Measurements from ENCODE around the gene DLG3. TPM values are rescaled to one million over a fixed set of nuclear protein-coding genes. Genes with fewer than 3 reads are reported as not detected.

DLG3 gene
- total and polyA plus RNA-seq, 9 donors: 4.7 to 9.0 (median 6.0) TPM

DNA sequence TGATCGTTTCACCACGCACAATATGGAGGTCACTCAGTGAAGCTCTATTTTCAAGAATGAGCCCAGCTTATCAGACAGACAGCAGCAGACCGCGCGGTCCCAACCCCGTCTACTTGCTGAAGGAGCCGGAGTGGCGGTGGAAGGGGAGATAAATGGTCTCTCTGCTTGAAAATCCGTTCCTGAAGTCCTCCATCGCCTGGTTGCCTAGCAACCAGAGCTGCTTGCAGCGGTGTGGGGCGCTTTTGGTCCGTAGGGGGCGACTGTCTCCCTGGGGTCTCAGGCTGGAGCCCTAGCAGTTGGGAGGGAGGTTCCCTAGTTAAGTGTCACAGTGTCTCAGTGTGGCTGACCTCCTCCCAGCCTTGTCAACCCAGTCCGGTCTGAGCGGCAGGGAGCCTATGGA, 8.3 kb upstream of the DLG3 start:
- peaks cover 46% of the 10 kb centered on the region for H3K27me3 ChIP-seq (ENCODE audit: control insufficient read depth, insufficient read depth, low read length)
- H3K4me3 ChIP-seq (ENCODE audit: low read length): no peak overlapping the region
- H3K27ac ChIP-seq (ENCODE audit: low read length): no peak overlapping the region
- no peaks in the 10 kb centered on the region for H3K9me3 ChIP-seq (replicated peaks; ENCODE audit: control insufficient read depth, low read depth, low read length)
- no peak for DNase-seq
- 14% methylated on average over 14 of the region's 16 CpGs for WGBS (ENCODE audit: insufficient coverage)
- no peaks in the 10 kb centered on the region for H3K36me3 ChIP-seq (ENCODE audit: control insufficient read depth, insufficient read depth, low read length)
- H3K4me1 ChIP-seq (ENCODE audit: control insufficient read depth, insufficient read depth, low read length): peaks cover 17% of the 10 kb centered on the region

DNA sequence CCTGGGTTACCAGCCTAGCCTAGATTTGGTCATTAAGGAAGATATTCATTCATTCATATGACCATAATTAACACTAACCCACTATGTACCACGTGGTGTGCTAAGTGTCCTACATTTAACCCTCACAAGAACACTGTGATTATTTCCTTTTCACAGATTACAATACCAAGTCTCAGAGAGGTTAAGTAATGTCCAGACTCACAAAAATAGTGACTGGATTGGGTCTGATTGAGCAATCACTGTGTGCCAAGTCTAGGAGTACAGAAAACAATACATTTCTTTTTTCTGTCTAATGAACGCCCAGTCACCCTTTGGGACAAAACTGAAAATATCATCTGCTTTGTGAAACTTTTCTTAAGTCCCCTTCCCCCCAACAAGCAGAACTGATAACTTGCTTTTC, 7.6 kb upstream of the DLG3 start:
- WGBS (ENCODE audit: insufficient coverage): 57% methylated on average over 1 of the region's 2 CpGs
- H3K27ac ChIP-seq (ENCODE audit: low read length): no peak overlapping the region
- H3K36me3 ChIP-seq (ENCODE audit: control insufficient read depth, insufficient read depth, low read length): no peaks in the 10 kb centered on the region
- no peak overlapping the region for H3K4me3 ChIP-seq (ENCODE audit: low read length)
- no peaks in the 10 kb centered on the region for H3K9me3 ChIP-seq (replicated peaks; ENCODE audit: control insufficient read depth, low read depth, low read length)
- H3K4me1 ChIP-seq (ENCODE audit: control insufficient read depth, insufficient read depth, low read length): peaks cover 17% of the 10 kb centered on the region
- no peak for DNase-seq
- H3K27me3 ChIP-seq (ENCODE audit: control insufficient read depth, insufficient read depth, low read length): peaks cover 46% of the 10 kb centered on the region

- Histone ChIP-seq H3K36me3 (ENCODE audit: control insufficient read depth, insufficient read depth, low read length) (no peaks in the 10 kb centered on the region), H3K27me3 (ENCODE audit: control insufficient read depth, insufficient read depth, low read length) (peaks cover 43% of the 10 kb centered on the region), H3K27ac (ENCODE audit: low read length) (no peak overlapping the region), H3K9me3 (replicated peaks; ENCODE audit: control insufficient read depth, low read depth, low read length) (no peaks in the 10 kb centered on the region), H3K4me1 (ENCODE audit: control insufficient read depth, insufficient read depth, low read length) (peaks cover 17% of the 10 kb centered on the region), H3K4me3 (ENCODE audit: low read length) (no peak overlapping the region)
- 60% methylated on average over 4 of the region's 8 CpGs for WGBS (ENCODE audit: insufficient coverage)
- DNase-seq: no peak
These were observed 6.5 kb upstream of the DLG3 start for GRCh38 chrX:70437921-70438665.

DNA sequence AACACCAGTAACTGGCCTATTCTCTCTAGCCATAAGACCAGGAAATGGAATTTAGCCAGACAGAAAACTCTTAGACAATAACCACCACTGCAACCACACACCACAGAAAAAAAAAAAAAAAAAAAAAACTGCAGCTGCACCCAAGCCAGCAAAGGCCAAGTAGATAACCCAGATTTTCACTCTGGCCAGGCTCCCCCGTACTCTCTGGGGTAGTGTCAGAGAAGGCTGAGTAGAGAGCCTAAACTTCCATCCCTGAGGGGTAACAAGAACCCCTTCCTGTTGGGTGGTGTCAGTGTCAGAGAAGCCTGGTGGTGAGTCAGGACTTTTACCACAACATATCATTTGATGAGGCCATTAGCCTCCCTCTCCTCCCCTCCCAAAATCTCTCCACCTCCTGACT, 5.6 kb upstream of the DLG3 start:
- Histone ChIP-seq H3K27ac (ENCODE audit: low read length) (no peak overlapping the region), H3K9me3 (replicated peaks; ENCODE audit: control insufficient read depth, low read depth, low read length) (no peaks in the 10 kb centered on the region), H3K4me3 (ENCODE audit: low read length) (no peak overlapping the region), H3K36me3 (ENCODE audit: control insufficient read depth, insufficient read depth, low read length) (no peaks in the 10 kb centered on the region), H3K27me3 (ENCODE audit: control insufficient read depth, insufficient read depth, low read length) (peaks cover 50% of the 10 kb centered on the region), H3K4me1 (ENCODE audit: control insufficient read depth, insufficient read depth, low read length) (peaks cover 12% of the 10 kb centered on the region)
- no peak for DNase-seq
- no CpG with 5 or more reads among the region's 1 CpG for WGBS (ENCODE audit: insufficient coverage)

GRCh38 chrX:70442224-70442623, 2.4 kb upstream of the DLG3 start:
- DNase-seq: no peak
- no peaks in the 10 kb centered on the region for H3K36me3 ChIP-seq (ENCODE audit: control insufficient read depth, insufficient read depth, low read length)
- WGBS (ENCODE audit: insufficient coverage): 57% methylated on average over 3 of the region's 6 CpGs
- H3K27me3 ChIP-seq (ENCODE audit: control insufficient read depth, insufficient read depth, low read length): peaks cover 59% of the 10 kb centered on the region
- H3K4me1 ChIP-seq (ENCODE audit: control insufficient read depth, insufficient read depth, low read length): no peaks in the 10 kb centered on the region
- H3K4me3 ChIP-seq (ENCODE audit: low read length): no peak overlapping the region
- no peak overlapping the region for H3K27ac ChIP-seq (ENCODE audit: low read length)
- no peaks in the 10 kb centered on the region for H3K9me3 ChIP-seq (replicated peaks; ENCODE audit: control insufficient read depth, low read depth, low read length)

DNA sequence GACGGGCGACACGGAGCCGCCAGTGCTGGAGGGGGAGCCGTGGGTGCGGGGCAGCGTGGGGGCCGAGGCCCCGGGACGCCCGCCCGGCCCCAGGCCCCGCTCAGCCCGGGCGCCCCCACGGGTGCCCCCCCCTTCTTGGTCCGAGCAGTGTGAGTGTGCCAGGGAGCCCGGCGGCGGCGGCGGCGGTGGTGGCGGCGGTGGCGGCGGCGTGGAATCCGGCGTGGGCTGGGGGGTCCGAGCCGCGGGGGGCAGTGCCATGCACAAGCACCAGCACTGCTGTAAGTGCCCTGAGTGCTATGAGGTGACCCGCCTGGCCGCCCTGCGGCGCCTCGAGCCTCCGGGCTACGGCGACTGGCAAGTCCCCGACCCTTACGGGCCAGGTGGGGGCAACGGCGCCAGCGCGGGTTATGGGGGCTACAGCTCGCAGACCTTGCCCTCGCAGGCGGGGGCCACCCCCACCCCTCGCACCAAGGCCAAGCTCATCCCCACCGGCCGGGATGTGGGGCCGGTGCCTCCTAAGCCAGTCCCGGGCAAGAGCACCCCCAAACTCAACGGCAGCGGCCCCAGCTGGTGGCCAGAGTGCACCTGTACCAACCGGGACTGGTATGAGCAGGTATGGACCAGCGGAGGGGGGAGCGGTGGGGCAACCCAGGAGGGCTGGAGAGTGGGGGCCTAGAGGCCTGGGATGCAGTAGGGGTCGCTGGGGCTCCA, 466 bp downstream of the DLG3 start:
- no peak overlapping the region for H3K27ac ChIP-seq (ENCODE audit: low read length)
- no peaks in the 10 kb centered on the region for H3K36me3 ChIP-seq (ENCODE audit: control insufficient read depth, insufficient read depth, low read length)
- 39% methylated on average over 43 of the region's 61 CpGs for WGBS (ENCODE audit: insufficient coverage)
- H3K9me3 ChIP-seq (replicated peaks; ENCODE audit: control insufficient read depth, low read depth, low read length): no peaks in the 10 kb centered on the region
- no peak for DNase-seq
- H3K4me1 ChIP-seq (ENCODE audit: control insufficient read depth, insufficient read depth, low read length): no peaks in the 10 kb centered on the region
- H3K4me3 ChIP-seq (ENCODE audit: low read length): no peak overlapping the region
- peaks cover 55% of the 10 kb centered on the region for H3K27me3 ChIP-seq (ENCODE audit: control insufficient read depth, insufficient read depth, low read length)

DNA sequence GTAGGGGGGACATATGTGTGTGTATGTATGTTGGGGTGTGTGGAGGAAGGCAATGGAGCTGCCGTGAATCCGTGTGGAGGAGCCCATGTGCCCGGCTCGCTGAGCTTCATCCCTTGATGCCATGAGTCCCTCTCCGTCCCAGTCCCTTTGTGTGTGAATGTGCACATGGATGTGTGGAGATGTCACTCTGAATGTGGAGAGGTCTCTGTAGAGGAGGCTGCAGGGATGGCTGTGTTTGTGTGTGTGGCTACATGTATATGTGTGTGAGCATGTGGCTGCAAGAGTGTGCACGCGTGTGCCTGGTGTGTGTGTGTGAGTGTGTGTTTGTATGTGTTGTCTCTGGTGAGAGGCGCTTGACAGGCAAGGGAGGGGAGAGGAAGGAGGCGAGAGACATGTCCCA, 1.3 kb downstream of the DLG3 start:
- Histone ChIP-seq H3K27me3 (ENCODE audit: control insufficient read depth, insufficient read depth, low read length) (peaks cover 52% of the 10 kb centered on the region), H3K27ac (ENCODE audit: low read length) (no peak overlapping the region), H3K4me1 (ENCODE audit: control insufficient read depth, insufficient read depth, low read length) (no peaks in the 10 kb centered on the region), H3K9me3 (replicated peaks; ENCODE audit: control insufficient read depth, low read depth, low read length) (no peaks in the 10 kb centered on the region), H3K4me3 (ENCODE audit: low read length) (no peak overlapping the region), H3K36me3 (ENCODE audit: control insufficient read depth, insufficient read depth, low read length) (no peaks in the 10 kb centered on the region)
- no peak for DNase-seq
- WGBS (ENCODE audit: insufficient coverage): 79% methylated on average over 8 of the region's 9 CpGs

DNA sequence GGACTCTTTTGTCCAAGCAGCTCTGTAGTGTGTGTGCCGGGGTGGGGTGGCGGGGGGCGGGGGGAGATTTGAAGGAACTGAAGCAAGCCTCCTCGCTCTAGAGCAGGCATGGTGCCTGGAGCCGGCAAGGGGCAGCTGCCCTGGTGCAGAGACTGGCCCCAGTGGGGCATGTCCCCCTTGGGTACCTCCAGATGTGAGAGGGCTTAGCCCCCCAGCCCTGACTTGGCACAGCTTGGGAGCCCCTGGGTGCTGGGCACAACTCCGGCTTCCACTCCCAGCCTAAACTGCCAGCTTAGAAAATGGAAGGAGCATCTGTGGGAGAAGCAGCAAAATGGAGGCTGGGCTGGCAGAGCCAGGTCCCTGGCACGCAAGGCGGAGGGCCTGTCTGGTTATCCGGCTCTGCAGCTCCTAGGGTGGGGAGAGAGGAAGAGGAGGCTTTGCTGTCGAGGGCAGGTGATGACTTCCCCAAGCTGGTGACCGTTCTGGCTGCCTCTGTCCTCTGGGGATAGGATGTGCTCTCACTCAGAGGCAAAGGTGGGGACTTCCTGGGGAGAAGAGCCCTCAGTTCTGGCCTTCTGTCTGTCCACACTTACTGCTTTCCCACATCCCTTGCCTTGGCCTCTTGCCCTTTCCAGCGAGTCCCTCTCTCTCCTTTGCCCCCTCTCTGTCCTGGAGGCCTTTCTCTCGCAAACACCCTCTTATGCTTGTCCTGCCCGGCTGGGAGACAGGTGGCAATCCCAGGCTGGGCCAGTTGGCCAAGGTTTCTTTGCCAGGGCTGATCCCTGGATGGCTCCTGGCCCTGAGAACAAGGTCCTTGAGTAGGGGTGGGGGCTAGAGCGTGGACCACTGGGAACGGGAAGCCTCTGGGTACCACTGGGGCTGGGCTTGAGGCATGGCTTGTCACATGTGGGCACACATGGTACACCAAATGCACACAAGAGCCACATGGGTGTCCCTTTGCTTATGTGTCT, 2.0 kb downstream of the DLG3 start:
- H3K27me3 ChIP-seq (ENCODE audit: control insufficient read depth, insufficient read depth, low read length): peaks cover 50% of the 10 kb centered on the region
- DNase-seq: no peak
- no peaks in the 10 kb centered on the region for H3K9me3 ChIP-seq (replicated peaks; ENCODE audit: control insufficient read depth, low read depth, low read length)
- 57% methylated on average over 11 of the region's 16 CpGs for WGBS (ENCODE audit: insufficient coverage)
- H3K36me3 ChIP-seq (ENCODE audit: control insufficient read depth, insufficient read depth, low read length): no peaks in the 10 kb centered on the region
- H3K27ac ChIP-seq (ENCODE audit: low read length): no peak overlapping the region
- peaks cover under 1% of the 10 kb centered on the region for H3K4me1 ChIP-seq (ENCODE audit: control insufficient read depth, insufficient read depth, low read length)
- no peak overlapping the region for H3K4me3 ChIP-seq (ENCODE audit: low read length)

- Histone ChIP-seq H3K4me1 (ENCODE audit: control insufficient read depth, insufficient read depth, low read length) (peaks cover 10% of the 10 kb centered on the region), H3K36me3 (ENCODE audit: control insufficient read depth, insufficient read depth, low read length) (no peaks in the 10 kb centered on the region), H3K9me3 (replicated peaks; ENCODE audit: control insufficient read depth, low read depth, low read length) (no peaks in the 10 kb centered on the region), H3K27ac (ENCODE audit: low read length) (no peak overlapping the region), H3K27me3 (ENCODE audit: control insufficient read depth, insufficient read depth, low read length) (peaks cover 34% of the 10 kb centered on the region), H3K4me3 (ENCODE audit: low read length) (no peak overlapping the region)
- 87% methylated on average over 14 of the region's 14 CpGs for WGBS (ENCODE audit: insufficient coverage)
- DNase-seq: no peak
These were observed 4.9 kb downstream of the DLG3 start for GRCh38 chrX:70449457-70449966.

Data from muscle of leg (tissue), 11 donors.